Stimulated activated CD4-positive, alpha-beta T cell treated with anti-CD3 and anti-CD28 coated beads, Interleukin-12 subunit alpha, Interleukin-12 subunit beta, amount 100 ng/mL, for 4 hours (primary cell): ENCODE measurements around the gene S100A1.
"Not testable (repeated sequence)": the region's sequence is repeated elsewhere in the genome, so short reads cannot be mapped to it uniquely, and the experiment has no call there.

Source experiments
- DNase-seq: peaks from one replicate; pipeline ENCODE4 v3.0.0-alpha.2; 2020

Gene S100A1

DNA sequence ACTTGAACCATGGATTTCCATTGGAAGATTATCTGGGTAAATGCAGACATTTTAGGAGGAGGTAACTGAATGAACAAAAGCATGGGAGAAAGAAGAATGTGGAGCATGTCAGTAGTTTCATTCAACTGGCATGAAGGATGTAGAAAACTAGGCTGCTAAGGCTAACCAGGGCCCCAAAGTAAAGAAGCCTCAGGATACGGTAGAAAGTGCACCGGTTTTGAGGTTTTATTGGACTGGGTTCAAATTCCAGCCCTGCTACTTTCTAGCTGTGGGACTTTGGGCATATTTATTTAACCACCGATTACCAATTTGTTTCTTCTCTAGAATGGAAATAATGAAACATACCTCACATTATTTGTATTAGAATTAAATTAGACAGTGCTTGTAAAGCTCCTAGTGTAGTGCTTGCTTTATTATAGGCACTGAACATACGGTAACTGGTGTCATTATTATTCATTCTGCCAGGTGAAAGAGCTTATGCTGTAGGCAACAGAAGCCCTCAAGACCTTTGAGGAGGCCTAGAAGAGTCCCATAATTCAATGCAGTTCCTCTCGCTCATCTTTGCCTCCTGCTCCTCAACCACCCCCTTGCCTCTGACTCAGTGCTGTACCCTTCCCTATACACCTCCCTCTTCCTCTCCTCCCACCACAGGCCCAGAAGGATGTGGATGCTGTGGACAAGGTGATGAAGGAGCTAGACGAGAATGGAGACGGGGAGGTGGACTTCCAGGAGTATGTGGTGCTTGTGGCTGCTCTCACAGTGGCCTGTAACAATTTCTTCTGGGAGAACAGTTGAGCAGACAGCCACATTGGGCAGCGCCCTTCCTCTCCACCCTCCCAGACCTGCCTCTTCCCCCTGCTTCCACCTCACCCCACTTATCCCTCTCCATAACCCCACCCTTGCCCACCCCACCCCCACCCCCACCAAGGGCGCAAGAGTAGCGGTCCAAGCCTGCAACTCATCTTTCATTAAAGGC, 3.1 kb downstream of the S100A1 start:
- DNase-seq: no peak

DNA sequence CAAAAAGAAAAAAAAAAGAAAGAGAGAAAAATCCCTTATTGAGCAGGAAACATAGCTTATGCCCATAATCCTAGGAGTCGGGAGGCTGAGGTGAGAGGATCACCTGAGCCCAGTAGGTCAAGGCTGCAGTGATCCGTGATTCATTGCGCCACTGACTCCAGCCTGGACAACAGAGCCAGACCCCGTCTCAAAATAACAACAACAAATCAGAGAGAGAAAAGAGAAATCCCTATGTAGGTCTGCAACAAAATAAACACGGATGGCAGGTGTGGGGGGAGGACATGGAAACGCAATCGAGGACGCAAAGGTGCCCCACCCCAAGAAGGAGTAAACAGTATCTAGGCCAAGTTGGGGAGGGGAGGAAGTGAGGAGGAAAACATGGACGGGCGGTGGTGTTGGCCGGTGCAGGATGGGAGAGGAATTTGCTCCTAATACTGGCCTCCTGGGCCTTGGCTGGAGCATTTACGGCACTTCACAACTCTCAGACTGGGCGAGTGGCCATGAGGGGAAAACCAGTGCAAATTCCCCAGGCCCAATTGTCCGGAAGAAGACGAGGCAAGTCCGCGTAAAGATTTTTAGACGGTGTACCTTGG, 5.0 kb downstream of the S100A1 start:
- no peak for DNase-seq

DNA sequence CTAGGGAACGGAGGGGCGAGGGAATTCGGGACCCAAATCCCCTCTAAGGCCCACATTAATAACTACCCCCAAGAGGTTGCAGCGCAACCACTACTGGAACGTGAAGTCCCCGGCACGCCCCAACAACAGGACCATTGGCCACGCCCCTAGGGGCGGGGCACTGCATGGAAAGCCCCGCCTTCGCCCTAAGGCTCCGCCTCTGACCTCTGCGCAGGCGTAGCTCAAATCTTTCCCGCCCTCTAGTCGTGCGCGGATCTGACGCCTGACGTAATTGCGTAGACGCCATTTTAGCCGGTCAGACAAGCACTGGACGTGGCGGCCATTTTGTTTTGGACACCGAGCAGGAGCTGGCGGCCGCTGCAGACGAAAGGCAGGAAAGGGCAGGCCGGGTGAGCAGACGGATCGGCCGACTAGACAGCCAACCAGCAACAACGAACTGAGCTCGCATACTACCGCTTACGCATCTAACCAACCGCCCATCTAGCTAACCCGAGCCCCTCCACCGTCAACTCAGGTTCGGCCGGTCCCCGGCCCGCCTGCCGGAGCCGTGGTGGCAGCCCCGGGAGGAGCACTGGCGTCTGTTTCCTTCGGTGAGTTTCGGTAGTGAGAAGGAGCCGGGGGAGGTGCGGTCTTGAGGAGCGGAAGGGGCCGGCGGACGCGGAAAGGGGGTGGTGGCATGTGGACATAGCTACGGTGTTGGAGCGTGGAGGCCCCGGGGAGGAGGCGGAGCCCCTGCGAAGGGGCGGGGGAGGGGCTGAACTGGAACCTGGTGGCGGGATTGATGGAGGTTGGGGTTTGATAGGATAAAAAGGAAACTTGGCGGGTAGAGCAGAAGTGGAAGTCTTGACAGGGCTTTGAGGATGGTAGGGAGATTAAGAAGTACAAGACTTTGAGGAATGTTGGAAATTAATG, 5.8 kb downstream of the S100A1 start, which contains the start of gene CHTOP:
Gene CHTOP, plus strand, starts transcription at position 313 of the 912 bp plus-strand sequence. CDS start 2,523 bp downstream, outside the sequence.
- DNase-seq: peak; percentile 94

DNA sequence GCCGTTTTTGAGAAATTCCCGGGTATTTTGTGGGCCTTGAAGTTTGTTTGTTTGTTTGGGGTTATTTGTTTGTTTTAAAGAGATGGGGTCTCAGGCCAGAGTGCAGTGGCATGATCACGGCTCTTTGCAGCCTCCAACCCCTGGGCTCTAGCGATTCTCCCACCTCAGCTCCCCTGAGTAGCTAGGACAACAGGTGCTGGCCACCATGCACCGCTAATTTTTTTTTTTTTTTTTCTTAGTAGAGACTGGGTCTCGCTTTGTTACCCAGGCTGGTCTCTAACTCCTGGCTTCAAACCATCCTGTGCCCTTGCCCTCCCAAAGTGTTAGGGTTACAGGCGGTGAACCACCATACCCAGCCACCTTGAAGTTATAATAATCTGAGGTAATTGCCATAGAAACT, 7.6 kb downstream of the S100A1 start:
- DNase-seq: no peak

DNA sequence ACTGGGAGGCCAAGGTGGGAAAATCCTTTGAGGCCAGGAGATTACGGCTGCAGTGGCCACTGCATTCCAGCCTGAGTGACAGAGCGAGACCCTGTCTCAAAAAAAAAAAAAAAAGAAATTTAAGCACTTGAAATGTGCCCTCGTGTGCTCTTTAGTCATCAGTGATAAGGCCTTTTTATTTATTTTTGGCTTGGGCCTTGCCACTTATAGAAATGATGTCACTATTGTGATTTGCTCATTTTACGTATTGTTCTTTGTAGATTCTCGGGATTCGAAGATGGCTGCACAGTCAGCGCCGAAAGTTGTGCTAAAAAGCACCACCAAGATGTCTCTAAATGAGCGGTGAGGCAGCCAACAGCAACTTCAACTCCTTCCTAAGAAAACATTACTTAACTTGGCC, 8.1 kb downstream of the S100A1 start:
- DNase-seq: no peak

DNA sequence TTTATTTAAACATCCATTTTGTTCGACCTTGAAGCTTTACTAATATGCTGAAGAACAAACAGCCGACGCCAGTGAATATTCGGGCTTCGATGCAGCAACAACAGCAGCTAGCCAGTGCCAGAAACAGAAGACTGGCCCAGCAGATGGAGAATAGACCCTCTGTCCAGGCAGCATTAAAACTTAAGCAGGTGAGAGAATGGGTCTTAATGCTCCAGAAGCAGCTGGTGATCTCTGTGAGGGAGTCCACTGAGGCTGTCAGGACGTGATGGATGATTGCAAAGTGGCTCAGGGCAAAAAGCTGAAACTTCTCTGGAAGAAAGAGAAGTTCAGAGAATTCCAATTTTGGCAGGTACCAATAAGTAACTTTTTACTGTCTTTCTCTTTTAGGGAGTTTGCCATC, 10.0 kb downstream of the S100A1 start:
- no peak for DNase-seq

DNA sequence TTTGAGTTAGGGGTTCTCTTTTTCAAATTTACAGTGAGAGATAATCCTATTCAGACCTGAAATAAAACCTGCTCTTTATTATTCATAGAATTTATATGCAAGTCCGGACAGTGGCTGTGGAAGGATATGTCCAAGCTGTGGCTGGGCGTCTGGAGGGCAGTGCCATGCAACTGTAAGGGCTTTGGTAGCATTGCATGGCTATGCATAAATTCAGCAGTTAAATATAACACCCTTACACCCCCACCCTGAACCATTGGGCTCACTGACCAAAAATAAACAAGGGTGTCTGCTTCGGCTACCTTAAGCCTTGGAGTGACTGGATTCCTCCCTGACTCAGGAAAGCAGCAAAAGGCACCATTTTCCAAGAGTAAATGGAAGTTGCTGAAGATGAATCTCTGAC, 11.0 kb downstream of the S100A1 start:
- no peak for DNase-seq

DNA sequence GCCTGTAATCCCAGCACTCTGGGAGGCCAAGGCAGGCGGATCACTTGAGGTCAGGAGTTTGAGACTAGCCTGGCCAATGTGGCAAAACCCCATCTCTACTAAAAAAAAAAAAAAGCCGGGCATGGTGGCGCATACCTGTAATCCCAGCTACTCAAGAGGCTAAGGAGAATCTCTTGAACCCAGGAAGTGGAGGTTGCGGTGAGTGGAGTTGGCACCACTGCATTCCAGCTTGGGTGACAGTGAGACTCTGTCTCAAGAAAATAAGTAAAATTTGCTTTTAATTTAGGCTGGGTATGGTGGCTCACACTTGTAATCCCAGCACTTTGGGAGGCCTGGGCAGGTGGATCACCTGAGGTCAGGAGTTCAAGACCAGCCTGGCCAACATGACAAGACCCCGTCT, 12.0 kb downstream of the S100A1 start:
- not testable (repeated sequence) for DNase-seq

DNA sequence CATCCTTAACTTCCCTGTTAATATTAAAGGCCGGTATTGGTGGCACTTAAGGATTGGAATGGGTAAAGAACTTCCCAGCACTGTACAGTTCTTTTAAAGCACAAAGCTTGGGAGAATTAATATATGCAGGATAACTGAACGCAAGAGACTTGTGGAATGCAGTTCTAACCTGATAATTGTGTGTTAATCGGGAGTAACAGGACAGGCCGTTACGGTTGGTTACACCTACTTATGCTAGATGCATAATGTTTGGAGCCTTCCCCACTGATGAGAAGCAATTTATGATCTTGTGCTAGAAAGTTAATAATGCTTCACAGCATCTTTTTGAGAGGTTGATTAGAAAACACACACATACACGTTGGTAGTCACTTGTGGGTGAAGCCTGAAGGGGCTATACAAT, 12.6 kb downstream of the S100A1 start:
- no peak for DNase-seq

DNA sequence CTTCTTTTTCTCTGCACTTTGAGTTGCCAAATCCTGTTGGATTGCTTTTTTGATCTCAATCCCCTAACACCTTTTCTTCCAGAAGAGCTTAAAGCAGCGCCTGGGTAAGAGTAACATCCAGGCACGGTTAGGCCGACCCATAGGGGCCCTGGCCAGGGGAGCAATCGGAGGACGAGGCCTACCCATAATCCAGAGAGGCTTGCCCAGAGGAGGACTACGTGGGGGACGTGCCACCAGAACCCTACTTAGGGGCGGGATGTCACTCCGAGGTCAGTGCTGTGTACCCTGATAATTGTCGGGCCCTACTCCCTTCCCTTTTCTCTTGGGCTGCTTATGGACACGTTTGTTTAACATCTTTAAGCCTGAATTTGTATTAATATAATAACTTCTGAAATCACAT, 13.9 kb downstream of the S100A1 start:
- DNase-seq: no peak

DNA sequence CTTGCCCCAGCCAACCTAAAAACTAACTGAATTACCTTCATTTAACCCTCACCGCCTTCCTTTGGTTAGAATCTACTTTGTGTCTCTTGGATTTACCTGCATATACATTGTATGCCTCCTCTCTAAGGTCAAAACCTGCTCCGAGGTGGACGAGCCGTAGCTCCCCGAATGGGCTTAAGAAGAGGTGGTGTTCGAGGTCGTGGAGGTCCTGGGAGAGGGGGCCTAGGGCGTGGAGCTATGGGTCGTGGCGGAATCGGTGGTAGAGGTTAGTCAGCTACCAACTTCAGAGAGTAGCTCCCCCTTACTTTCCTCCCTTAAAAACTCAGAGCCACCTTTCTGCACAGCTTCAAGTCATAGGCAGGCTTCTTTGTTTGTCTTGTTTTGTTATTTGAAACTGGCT, 14.9 kb downstream of the S100A1 start:
- DNase-seq: no peak

DNA sequence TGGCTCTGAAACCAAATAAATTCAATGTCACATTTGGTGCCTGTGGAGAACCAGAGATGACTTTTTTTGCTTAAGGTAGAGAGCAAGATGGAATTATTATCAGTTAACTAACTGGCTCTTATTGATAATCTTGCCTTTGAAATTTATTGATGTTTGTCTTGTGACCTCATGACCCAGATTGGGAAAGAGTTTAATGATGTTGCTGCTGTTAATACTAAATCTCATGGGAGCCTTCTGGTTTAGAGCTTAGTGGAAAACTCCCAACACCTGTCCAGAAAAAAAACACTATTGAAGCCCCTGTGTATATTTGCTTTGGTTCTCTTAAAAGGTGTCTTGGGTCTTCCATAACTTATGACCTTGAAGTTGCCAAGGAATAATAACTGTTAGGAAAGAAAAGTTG, 15.6 kb downstream of the S100A1 start:
- DNase-seq: no peak

DNA sequence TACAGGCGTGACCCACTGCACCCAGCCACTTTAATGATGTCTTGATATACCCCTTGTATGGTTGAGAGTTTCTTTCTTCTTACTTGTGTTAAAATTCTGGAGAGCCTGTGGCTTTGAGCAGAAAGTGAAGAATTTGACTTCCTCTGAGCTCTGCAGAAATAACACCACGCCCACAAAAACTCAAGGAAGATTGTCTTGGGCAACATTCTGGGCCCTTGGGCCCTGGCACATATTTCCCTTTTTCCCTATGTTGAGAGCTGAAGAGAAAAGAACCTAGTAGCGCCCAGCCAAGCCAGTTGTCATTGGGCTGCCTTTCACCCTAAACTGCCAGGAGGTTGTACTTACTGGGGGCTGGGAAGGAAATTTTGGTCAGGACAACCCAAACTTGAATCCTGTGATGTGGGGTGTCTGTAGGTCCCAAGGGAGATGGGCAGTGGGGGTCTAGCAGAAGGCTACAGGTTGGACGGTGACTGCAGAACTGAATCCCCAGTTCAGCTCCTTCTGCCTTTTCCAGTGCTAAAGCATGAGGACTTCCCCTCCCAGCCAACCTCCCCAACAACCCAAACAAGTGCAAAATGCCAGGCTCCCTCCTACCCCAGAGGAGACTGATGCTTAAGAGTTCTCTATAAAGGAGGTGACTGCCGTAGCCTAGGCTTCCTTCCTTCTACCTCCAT, 18.6 kb downstream of the S100A1 start:
- no peak for DNase-seq

DNA sequence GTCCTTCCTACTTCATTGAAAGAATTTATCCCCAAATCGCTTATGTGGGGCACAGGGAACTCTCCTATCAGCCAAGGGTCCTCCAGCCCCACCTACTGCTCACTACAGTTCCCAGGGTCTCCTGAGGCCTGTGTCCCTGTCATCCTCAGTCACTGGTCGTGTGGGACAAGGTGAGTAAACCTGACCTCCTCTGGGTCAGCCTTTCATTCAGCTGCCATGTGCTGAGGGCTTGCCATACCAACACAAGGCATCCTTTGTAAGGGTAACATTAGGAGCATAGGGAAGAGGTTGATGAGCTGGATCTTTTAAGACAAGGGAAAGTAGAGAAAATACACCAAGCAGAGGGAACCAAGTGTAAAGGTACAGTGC, 19.1 kb downstream of the S100A1 start:
- DNase-seq: no peak

DNA sequence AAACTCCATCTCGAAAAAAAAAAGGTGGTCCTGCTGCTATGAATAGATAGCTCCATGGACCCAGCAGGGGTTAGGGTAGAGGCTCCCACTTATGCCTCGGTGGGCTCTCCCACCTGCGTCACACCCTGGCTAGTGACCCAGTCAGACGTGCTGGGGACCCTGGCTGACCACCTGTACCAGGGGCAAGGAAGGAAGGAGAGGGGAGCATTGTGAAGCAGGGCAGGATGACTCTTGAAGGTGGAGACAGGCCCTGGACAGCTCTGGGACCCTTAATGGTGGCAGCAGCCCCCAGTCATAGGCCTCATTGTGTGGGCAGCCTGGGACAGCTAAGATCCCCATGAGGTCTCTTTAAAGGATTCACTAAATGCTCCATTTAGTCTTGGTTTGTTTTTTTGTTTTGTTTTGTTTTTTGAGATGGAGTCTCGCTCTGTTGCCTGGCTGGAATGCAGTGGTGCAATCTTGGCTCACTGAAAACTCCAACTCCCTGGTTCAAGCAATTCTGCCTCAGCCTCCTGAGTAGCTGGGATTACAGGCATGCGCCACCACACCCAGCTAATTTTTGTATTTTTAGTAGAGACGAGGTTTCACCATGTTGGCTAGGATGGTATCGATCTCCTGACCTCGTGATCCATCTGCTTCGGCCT, 19.9 kb downstream of the S100A1 start:
- no peak for DNase-seq

DNA sequence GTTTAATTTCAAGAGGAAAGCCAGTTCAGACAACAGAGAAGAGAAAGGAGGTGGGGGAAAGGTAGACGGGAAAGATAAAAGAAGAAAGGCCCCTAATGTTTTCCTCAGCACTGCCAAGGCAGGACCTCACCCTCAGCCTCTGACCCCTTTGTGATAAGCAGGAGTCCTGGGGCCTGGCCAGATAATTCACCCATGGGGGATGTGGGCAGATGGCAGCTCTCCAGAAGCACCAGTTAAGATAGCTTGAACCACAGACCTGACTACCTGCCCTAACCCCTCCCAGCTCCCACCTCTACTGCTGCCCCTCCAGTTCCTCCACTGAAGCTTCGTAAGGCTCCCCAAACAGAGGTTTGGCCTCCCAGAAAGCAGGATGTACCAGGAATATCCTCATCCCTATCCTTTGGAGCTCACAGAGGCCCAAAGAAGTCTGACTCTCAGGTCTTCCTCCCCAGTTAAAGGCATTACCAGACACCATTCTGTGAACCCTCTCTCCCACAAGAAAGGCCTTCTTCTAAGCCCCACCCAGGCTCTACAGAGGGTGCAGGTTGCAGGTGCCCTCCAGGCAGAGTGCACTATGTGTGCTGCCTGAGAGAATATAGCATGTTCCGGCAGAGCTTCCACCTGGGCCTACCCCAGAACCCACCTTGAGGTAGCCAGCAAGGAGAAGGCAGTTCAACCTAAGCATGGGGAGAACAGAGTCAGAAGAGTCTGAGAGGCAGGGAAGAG, 21.1 kb downstream of the S100A1 start:
- DNase-seq: no peak

DNA sequence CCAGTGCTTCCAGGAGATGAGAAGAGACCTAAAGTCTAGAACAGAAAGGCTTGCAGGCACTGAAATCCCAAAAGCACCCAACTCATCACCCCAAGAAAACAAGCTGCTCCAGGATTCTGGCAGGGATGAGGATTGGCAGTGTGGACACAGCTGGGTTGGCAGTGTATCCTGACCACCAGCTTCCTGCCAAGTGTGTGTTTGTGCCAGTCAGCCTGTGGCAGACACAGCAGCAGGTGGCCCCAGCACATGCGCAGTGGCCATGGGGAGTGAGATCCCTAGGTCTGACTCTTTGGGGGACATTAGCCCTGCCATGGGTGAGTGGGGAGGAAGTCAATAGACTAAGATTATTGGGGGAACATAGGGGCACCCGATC, 21.6 kb downstream of the S100A1 start:
- DNase-seq: no peak

DNA sequence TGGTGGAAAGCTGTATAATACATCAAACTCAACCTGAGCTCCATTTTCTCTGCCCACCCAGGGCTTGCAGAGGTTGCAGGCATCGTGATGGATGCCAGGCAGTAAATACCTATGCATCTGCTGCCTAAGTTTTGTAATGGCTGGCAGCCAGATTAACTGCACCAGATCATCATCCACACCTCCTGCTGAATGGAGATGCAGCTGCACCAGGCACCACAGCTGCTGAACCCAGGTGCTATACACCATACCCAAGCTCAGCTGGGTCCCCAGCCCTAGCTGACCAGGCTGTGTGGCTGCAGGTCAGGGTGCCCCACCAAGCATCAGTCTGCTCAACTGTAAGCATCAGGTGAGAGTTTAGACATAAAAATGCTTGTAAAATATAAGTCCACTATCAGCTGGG, 23.5 kb downstream of the S100A1 start:
- DNase-seq: no peak

DNA sequence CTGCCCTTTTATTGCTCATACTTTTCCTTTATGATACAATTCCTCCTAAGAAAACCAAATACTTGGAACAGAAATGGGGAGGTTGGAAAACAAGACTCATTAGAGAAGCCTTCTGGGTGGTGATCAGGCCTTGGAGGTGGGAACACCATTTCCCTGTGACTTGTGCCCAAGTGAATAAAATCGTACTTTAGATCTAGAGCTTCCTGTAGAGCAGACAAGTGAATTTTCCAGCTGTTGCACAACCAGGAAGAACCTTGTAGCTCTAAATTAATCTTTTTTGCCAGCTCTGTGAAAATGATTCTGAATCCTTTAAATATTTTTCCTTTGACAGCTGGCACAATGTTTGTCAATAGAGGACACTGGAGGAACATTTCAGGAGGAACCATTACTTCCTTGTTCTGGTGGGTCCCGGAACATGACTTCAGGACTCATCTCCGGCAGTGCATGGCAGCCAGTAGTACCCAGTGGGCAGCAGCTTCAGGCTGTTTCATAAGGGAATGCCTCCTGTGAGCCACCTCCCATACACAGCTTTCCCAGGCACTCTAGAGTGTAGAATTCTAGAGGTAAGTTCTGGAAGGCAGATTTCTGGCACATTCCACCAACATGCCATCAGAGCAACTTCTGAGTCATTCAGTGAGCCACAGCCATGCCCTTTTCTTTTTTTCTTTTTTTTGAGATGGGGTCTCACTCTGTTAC, 24.7 kb downstream of the S100A1 start:
- no peak for DNase-seq

DNA sequence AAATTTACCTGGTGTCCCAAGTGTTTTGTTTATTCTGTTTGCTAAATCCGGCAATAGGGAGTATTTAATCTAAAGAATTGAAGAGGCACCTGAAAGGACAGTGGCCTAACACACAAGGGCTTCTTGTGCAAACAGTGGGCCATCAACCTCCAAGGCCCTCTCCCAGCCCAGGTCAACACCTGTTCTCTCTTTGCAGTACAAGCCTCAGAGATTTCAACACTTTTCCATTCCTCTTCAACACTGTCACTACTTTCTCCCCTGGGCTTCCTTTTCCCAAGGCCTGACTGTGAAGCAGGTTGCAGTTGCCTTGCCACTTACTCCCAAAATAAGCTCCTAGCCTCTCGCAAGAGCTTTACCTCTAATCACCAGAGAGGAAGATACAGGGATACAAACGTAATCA, 27.1 kb downstream of the S100A1 start:
- no peak for DNase-seq
